Calu3 (cell line): ENCODE data around the gene COG1. TPM values are rescaled to one million over a fixed set of nuclear protein-coding genes. Genes with fewer than 3 reads are reported as not detected.

Experiments
- BruUV-seq: library from RNA; stranded (reverse); fragments of 400-500 nt; replicated peaks from 2 replicates; lab custom pipeline; 2021; lab: Mats Ljungman, UMichigan
- CTCF ChIA-PET: fragments of 300-600 bp; sonication (Branson Sonifier 250); formaldehyde crosslinking; loops from one replicate; lab custom pipeline; 2022; ENCODE audit warnings: antibody characterized with exemption; lab: Charles Lee
- DNase-seq: peaks from one replicate; pipeline ENCODE4 v3.0.0; 2022
- H3K27ac Mint-ChIP-seq: one replicate; pipeline ENCODE4 v1.8.0; 2022; ENCODE audit warnings: mixed read lengths; ENCODE audit not compliant: unreplicated experiment
- H3K27me3 Mint-ChIP-seq: one replicate; pipeline ENCODE4 v1.8.0; 2022; ENCODE audit warnings: mixed read lengths; ENCODE audit not compliant: unreplicated experiment
- H3K36me3 Mint-ChIP-seq: one replicate; pipeline ENCODE4 v1.8.0; 2022; ENCODE audit warnings: mild to moderate bottlenecking, moderate library complexity, mixed read lengths; ENCODE audit not compliant: insufficient read depth, unreplicated experiment
- H3K4me1 Mint-ChIP-seq: one replicate; pipeline ENCODE4 v1.8.0; 2022; ENCODE audit warnings: mild to moderate bottlenecking, low read depth, mixed read lengths; ENCODE audit not compliant: unreplicated experiment
- H3K4me3 Mint-ChIP-seq: one replicate; pipeline ENCODE4 v1.8.0; 2022; ENCODE audit warnings: mild to moderate bottlenecking, low read depth, moderate library complexity, mixed read lengths; ENCODE audit not compliant: unreplicated experiment
- H3K9me3 Mint-ChIP-seq: one replicate; pipeline ENCODE4 v1.8.0; 2022; ENCODE audit warnings: low read depth, mixed read lengths; ENCODE audit not compliant: unreplicated experiment
- CTCF ChIP-seq: fragments of 200-600 bp; IDR thresholded peaks from one replicate; pipeline ENCODE4 v1.8.0; 2022; ENCODE audit warnings: antibody characterized with exemption; ENCODE audit not compliant: unreplicated experiment
- intact Hi-C: fragments of 100-400 bp; cut with micrococcal nuclease; formaldehyde crosslinking; loops from one replicate; pipeline ENCODE4 v1.10.0; 2022; ENCODE audit not compliant: unreplicated experiment
- total RNA-seq: library from RNA; stranded (reverse); gene quantifications from 2 replicates; pipeline ENCODE4 v1.2.3, GENCODE V29; 2022

The COG1 gene
- total RNA-seq, 1 experiment from 2014 or later: 37.7 TPM

DNA sequence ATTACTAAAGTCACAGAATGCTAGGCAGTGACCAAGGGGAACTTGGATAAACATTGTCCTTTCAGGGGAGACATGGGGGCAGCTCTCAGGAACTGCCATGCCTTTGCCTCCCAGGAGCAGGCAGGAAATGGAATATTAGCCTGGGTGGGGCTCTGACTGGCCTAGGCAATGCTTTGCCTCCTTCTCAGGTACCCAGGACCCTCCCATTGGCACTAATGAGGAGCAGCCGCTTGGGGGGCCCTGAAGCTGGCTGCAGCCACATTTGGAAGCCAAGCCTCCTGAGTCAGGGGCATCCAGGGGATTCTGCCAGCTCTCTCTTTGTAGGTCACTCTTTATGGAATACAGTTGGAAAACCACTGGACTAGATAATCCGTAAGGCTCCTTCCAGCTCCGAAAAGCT is 63.4 kb downstream of the COG1 start:
- no TSS peak for BruUV-seq
- H3K27ac Mint-ChIP-seq: no peak overlapping the region
- peaks cover 8% of the 10 kb centered on the region for H3K4me1 Mint-ChIP-seq
- no peaks in the 10 kb centered on the region for H3K9me3 Mint-ChIP-seq
- TF ChIP-seq CTCF: no peak
- CTCF ChIA-PET: interaction anchor here (1.0 to 1.6 kb wide), 3 partner anchors 55 to 115 kb away, joined by 5 to 9 read pairs (median 8); partner anchors contain the start of gene CDC42EP4
- H3K36me3 Mint-ChIP-seq: no peaks in the 10 kb centered on the region
- intact Hi-C loops: loop anchor here (1.0 to 5.0 kb wide), 2 partner anchors 114 to 166 kb away; no protein-coding TSS in a partner anchor
- H3K27me3 Mint-ChIP-seq: peaks cover 13% of the 10 kb centered on the region
- no peak for DNase-seq
- no peak overlapping the region for H3K4me3 Mint-ChIP-seq

DNA sequence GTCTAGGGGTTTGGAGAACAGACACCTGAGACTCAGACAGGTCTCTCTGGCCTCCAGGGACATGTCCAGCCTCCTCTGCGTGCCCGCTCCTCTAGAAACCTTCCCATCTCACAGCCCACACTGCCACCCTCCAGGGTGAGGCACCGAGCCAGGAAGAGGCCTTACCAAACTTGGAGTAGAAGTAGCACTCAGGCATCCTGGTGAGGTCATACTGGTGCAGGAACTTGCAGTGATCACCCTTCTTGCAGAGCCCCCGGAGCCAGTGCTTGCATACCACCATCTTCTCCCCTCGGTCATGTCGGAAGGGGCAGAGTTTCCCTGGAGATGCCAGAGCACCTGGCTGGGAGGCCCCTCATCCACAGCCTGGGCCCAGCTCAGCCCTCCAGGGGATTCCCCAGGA is 64.7 kb downstream of the COG1 start:
- no TSS peak for BruUV-seq
- no peak overlapping the region for H3K4me3 Mint-ChIP-seq
- no peaks in the 10 kb centered on the region for H3K9me3 Mint-ChIP-seq
- intact Hi-C loops: loop anchor here (5.0 kb wide), 1 partner anchor 165 kb away; no protein-coding TSS in a partner anchor
- no peaks in the 10 kb centered on the region for H3K36me3 Mint-ChIP-seq
- CTCF ChIA-PET: interaction anchor here (0.7 kb wide), 1 partner anchor 109 kb away, joined by 3 read pairs; no protein-coding TSS in a partner anchor
- peaks cover 18% of the 10 kb centered on the region for H3K4me1 Mint-ChIP-seq
- DNase-seq: no peak
- no peak overlapping the region for H3K27ac Mint-ChIP-seq
- peaks cover under 1% of the 10 kb centered on the region for H3K27me3 Mint-ChIP-seq
- TF ChIP-seq CTCF: no peak

Other genes starting within 250 kb of the COG1 start
- 60.3 and 70.1 TPM in 2 replicates for gene SLC39A11, start 100.4 kb upstream of the COG1 start, total RNA-seq
- gene SSTR2, start 28.0 kb upstream of the COG1 start, total RNA-seq: 0.54 and 0.64 TPM in 2 replicates
- not detected in 2 replicates for gene CPSF4L, start 68.8 kb downstream of the COG1 start, total RNA-seq
- 50.2 and 60.1 TPM in 2 replicates for gene CDC42EP4, start 118.9 kb downstream of the COG1 start, total RNA-seq